Urothelium cell line (cell line): ENCODE measurements around the gene WFDC10B.
"Not testable (repeated sequence)": the region's sequence is repeated elsewhere in the genome, so short reads cannot be mapped to it uniquely, and the experiment has no call there.

ENCODE experiments used
- DNase-seq: peaks from one replicate; pipeline ENCODE4 v3.0.0; 2011; ENCODE audit warnings: low spot score, mixed read lengths
- FAIRE-seq: peaks from 2 replicates; lab custom pipeline; 2011; peaks lifted over from hg19 to GRCh38; lab: Jason Lieb, UNC

Gene WFDC10B

DNA sequence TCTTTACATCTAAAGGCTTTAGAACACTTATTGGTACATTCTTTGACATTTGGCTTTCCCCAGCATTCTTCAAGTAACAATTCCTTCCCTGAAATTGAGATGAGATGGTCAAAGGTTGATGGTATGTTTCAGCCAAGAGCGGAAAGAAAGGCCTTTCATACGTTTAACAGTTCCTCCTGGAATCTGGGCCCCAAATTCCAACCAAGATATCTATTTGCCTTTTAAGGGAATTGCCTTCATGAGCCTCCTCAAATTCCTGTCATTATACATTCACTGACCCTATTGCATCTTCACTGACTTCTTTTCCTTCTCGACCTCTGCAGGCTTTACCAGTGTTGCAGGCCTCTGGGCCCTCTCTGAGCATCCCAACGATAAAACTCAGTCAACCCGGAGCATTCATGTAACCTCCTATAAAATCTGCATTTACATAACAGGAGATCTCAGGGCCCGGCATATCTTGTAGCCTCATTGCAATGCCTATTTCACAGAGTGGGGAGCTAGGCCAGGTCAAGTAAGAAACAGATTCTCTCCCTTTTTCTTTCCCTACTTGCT, 55.4 kb downstream of the WFDC10B start:
- FAIRE-seq (no peak), DNase-seq (no peak)

DNA sequence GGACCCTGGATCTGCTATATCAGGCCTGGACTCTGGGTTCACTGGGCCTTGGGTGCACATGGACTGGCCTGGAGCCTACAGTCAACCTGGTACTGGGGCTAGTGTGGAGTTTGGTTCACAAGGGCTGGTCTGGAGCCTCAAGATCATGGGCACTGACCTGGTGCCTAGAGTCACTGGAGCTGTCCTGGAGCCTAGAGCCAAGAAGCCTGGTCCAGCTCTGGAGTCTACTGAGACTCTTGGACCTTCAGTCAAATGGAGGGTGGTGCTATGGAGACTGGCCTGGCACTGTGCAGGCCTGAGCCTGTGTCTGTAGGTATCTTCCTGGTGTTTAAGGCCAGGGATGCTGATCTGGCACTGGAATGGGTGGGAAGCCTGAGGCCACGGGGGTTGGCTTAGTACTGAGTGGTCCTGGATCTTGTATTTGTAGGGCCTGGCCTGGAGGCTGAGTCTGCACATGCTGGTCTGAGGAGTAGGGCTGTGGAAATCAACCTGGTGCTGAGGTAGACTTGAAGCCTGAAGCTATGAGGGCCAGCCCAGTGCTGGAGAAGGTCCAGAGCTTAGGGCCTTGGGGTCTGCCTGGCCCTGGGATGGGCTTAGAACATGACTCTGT, 57.3 kb downstream of the WFDC10B start:
- FAIRE-seq (no peak), DNase-seq (no peak)

DNA sequence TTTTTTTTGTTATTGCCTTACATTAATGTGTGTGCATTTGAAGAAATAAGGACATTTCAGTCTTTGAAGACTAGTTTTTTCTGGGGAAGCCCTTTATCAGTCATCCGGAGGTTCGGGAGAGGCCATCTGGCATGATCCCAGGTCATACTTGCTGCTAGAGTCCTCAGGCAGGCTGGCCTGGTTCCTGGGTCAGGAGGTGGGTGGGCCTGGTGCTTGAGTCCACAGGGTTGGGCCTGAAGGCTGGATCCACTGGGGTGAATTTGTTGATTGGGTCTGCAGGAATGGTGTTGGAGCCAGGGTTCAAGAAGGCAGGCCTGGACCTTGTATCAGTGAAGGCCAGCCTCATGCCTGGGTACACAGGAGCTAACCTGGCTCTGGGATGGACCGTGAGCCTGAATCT, 57.9 kb downstream of the WFDC10B start:
- FAIRE-seq (no peak), DNase-seq (no peak)

DNA sequence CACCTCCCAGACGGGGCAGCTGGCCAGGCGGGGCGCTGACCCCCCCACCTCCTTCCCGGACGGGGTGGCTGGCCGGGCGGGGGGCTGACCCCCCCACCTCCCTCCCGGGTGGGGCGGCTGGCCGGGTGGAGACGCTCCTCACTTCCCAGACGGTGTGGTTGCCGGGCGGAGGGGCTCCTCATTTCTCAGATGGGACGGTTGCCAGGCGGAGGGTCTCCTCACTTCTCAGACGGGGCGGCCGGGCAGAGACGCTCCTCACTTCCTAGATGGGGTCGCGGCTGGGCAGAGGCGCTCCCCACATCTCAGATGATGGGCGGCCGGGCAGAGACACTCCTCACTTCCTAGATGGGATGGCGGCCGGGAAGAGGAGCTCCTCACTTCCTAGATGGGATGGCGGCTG, 59.0 kb downstream of the WFDC10B start:
- not testable (repeated sequence) for FAIRE-seq, DNase-seq

DNA sequence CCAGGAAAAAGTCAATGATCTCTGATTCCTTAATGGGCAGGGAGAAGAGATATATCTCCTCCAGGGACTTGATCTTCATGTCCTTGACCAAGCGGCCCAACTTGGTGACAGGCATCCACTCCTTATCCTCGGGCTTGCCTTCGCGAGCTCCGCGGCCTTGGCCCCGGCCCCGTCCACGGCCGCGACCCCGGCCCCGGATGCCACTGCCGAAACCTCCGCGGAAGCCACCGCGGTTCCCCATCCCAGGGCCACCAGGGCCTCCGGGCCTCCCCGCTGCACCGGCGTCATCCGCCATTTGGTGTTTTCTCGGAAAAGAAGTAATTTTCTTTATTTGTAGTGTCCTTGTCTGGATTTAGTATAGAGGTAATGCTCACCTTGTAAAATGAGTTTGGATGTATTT, 63.7 kb downstream of the WFDC10B start:
- not testable (repeated sequence) for FAIRE-seq, DNase-seq

DNA sequence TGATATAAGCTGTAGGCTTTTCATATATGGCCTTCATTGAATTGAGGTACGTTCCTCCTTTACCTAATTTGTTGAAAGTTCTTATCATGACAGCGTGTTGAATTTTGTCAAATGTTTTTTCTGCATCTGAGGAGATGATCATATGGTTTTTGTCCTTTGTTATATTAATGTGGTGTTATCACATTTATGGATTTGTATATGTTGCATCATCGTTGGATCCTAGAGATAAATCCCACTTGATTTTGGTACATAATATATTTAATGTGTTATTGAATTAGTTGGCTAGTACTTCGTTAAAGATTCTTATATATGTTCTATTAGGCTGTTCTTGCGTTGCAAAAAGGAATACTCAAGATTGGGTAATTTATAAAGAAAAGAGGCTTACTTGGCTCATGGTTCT, 65.1 kb downstream of the WFDC10B start:
- DNase-seq (no peak), FAIRE-seq (no peak)

DNA sequence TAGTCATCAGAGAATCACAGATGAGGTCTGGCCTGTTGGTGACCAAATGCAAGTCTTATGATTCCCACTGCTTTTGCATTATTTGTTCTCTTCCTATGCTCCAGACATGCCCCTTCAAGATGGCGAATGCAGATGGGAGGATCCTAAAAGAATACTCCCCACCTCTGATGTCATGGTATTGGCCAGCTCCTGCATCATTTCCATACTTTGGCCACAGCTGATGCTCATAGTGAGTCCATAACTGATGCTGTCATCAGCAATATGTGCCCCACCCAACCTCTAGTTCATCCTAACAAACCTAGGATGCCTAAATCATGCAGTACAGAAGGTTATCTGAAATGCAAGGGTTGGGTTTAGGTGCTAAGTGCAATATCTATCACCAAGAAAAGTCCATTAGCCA, 68.3 kb downstream of the WFDC10B start:
- no peak for DNase-seq
- no peak for FAIRE-seq
